OCI-LY1 (cell line): Measurements from ENCODE around the gene ATP11A.

Source experiments
- EZH2 ChIP-seq: fragments of 200-600 bp; sonication (generic), shearing (Covaris generic); IDR thresholded peaks from 2 replicates; pipeline ENCODE4 v1.8.0; 2017; ENCODE audit warnings: borderline replicate concordance, mixed run types, mild to moderate bottlenecking, antibody characterized with exemption, low read length, moderate library complexity, mixed read lengths
- TF ChIP-seq, protein P1 (sequence below): fragments of 200-600 bp; sonication (generic), shearing (Covaris generic); IDR thresholded peaks from 2 replicates; pipeline ENCODE4 v1.5.1; 2017; ENCODE audit warnings: mild to moderate bottlenecking, antibody characterized with exemption, low read length, moderate library complexity, mixed read lengths

GRCh38 chr13:112813552-112813951 is 123.7 kb downstream of the ATP11A start:
- TF ChIP-seq, protein P1, sequence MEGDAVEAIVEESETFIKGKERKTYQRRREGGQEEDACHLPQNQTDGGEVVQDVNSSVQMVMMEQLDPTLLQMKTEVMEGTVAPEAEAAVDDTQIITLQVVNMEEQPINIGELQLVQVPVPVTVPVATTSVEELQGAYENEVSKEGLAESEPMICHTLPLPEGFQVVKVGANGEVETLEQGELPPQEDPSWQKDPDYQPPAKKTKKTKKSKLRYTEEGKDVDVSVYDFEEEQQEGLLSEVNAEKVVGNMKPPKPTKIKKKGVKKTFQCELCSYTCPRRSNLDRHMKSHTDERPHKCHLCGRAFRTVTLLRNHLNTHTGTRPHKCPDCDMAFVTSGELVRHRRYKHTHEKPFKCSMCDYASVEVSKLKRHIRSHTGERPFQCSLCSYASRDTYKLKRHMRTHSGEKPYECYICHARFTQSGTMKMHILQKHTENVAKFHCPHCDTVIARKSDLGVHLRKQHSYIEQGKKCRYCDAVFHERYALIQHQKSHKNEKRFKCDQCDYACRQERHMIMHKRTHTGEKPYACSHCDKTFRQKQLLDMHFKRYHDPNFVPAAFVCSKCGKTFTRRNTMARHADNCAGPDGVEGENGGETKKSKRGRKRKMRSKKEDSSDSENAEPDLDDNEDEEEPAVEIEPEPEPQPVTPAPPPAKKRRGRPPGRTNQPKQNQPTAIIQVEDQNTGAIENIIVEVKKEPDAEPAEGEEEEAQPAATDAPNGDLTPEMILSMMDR: no peak
- no peak for TF ChIP-seq EZH2
